RWPE2 (cell line): ENCODE measurements around the gene SUPT5H.

ENCODE experiments used
- ATAC-seq: fragments of 200-7000 bp; cut with Tn5 transposase; 3 replicates; pipeline ENCODE4 v1.9.1; 2021; ENCODE audit warnings: low read depth
- DNase-seq: peaks from one replicate; pipeline ENCODE4 v3.0.0-alpha.2; 2020; ENCODE audit warnings: low spot score
- H3K27ac ChIP-seq: fragments of 450-650 bp; 2 replicates; pipeline ENCODE4 v1.5.1; 2017; ENCODE audit warnings: mild to moderate bottlenecking; ENCODE audit not compliant: poor library complexity, severe bottlenecking
- H3K27me3 ChIP-seq: fragments of 250-450 bp; sonication (Bioruptor Pico); 2 replicates; pipeline ENCODE4 v1.5.1; 2021; ENCODE audit warnings: mild to moderate bottlenecking, moderate library complexity; ENCODE audit not compliant: insufficient read depth, poor library complexity, severe bottlenecking
- H3K36me3 ChIP-seq: fragments of 250-450 bp; sonication (Bioruptor Pico); 2 replicates; pipeline ENCODE4 v1.5.1; 2020; ENCODE audit warnings: low read depth, mild to moderate bottlenecking, moderate library complexity
- H3K4me1 ChIP-seq: fragments of 250-450 bp; sonication (Bioruptor Pico); 2 replicates; pipeline ENCODE4 v1.5.1; 2021; ENCODE audit warnings: mild to moderate bottlenecking, moderate library complexity; ENCODE audit not compliant: insufficient read depth, poor library complexity, severe bottlenecking
- H3K4me3 ChIP-seq: fragments of 250-450 bp; sonication (Bioruptor Pico); 2 replicates; pipeline ENCODE4 v1.5.1; 2021; ENCODE audit warnings: mild to moderate bottlenecking, moderate library complexity; ENCODE audit not compliant: severe bottlenecking
- H3K9me3 ChIP-seq: fragments of 250-450 bp; sonication (Bioruptor Pico); 2 replicates; pipeline ENCODE4 v1.5.1; 2021; ENCODE audit warnings: mild to moderate bottlenecking, moderate library complexity; ENCODE audit not compliant: severe bottlenecking
- TF ChIP-seq, protein P1 (sequence below): fragments of 450-650 bp; IDR thresholded peaks from one replicate; pipeline ENCODE4 v1.5.1; 2017; ENCODE audit warnings: mild to moderate bottlenecking, moderate library complexity; ENCODE audit not compliant: poor library complexity, severe bottlenecking

SUPT5H gene

DNA sequence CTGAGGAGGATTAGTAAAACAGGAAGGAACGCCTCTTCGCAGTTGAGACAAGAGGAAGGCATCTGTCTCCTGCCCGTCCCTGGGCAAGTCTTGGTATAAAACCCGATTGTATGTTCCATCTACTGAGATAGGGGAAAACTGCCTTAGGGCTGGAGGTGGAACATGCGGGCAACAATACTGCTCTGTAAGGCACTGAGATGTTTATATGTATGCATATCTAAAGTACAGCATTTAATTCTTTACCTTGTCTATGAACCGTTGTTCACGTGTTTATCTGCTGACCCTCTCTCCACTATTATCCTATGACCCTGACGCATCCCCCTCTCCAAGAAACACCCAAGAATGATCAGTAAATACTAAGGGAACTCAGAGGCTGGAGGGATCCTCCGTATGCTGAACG lies 34.5 kb downstream of the SUPT5H start:
- Histone ChIP-seq H3K4me3 (peak overlapping the region; percentile 76), H3K9me3 (no peaks in the 10 kb centered on the region), H3K36me3 (peaks cover 33% of the 10 kb centered on the region), H3K27ac (peak overlapping the region; percentile 56), H3K27me3 (no peaks in the 10 kb centered on the region), H3K4me1 (no peaks in the 10 kb centered on the region)
- no peak for ATAC-seq
- no peak for DNase-seq
- TF ChIP-seq, protein P1, sequence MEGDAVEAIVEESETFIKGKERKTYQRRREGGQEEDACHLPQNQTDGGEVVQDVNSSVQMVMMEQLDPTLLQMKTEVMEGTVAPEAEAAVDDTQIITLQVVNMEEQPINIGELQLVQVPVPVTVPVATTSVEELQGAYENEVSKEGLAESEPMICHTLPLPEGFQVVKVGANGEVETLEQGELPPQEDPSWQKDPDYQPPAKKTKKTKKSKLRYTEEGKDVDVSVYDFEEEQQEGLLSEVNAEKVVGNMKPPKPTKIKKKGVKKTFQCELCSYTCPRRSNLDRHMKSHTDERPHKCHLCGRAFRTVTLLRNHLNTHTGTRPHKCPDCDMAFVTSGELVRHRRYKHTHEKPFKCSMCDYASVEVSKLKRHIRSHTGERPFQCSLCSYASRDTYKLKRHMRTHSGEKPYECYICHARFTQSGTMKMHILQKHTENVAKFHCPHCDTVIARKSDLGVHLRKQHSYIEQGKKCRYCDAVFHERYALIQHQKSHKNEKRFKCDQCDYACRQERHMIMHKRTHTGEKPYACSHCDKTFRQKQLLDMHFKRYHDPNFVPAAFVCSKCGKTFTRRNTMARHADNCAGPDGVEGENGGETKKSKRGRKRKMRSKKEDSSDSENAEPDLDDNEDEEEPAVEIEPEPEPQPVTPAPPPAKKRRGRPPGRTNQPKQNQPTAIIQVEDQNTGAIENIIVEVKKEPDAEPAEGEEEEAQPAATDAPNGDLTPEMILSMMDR, result no peak

DNA sequence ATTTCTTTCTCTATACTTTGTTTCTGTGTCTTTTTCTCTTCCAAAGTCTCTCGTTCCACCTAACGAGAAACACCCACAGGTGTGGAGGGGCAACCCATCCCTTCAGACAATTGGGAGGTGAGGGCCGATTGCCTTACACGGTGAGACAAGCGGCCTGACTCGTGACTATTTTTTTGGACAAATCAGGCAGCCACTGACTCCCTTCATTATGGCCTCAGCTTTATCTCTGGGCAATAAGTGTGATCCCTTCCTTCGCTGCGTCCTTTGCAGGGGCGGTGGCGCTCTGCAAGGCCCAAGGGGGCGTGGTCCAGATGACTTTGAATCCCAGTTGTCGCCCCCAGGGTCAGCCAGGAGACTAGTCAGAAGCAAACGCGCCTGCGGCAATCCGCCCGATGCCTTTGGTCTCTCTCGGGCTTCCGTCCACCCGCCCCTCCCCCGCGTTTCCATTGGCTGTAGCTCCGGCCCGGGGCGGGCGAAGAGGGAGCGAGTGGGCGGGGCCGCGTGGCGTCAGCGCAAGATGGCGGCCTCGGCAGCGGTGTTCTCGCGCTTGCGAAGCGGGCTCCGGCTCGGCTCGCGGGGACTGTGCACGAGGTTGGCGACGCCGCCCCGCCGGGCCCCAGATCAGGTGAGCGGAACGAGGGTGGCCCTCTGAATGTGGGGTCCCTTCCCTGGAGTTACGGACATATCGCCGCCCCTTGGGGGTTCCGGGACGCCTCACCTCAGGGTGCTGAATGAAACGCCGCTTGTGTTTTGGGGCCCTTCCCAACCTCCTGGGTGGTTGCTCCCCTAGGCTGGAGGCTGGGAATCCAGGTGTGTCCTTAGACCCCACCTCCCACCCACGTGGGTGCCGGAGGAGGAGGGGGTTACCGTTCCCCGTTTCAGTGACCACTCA lies 35.2 kb downstream of the SUPT5H start, which contains the start of gene TIMM50:
TIMM50 (plus strand) TSS at position 502 of the 892 bp plus-strand sequence; CDS start at position 518, 16 bp downstream.
- Histone ChIP-seq H3K27ac (peak within 1 kb of the TSS; percentile 56), H3K36me3 (peaks cover 38% of the 10 kb centered on the region), H3K4me3 (peak within 1 kb of the TSS; percentile 76), H3K27me3 (no peaks in the 10 kb centered on the region), H3K9me3 (no peaks in the 10 kb centered on the region), H3K4me1 (no peaks in the 10 kb centered on the region)
- DNase-seq (peak; percentile 98), ATAC-seq (peak; percentile 91)
- TF ChIP-seq, protein P1, result no peak

DNA sequence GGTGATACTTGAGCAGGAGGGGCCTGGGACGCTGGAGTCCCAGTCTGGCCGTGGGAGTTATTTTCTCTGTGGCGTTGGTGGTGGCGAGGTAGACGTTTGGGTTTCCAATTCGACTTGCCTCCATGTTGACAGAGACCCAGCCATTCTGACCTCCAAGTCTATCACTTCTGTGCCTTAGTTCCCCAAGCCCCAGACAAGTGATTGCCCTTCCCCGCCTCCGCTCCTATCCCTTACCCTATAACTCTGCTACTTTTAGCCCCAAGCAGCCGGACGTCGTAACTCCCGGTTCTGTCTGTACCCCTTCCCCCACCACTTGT lies 35.8 kb downstream of the SUPT5H start:
- Histone ChIP-seq H3K4me3 (peak overlapping the region; percentile 76), H3K36me3 (peaks cover 38% of the 10 kb centered on the region), H3K9me3 (no peaks in the 10 kb centered on the region), H3K27me3 (no peaks in the 10 kb centered on the region), H3K27ac (peak overlapping the region; percentile 56), H3K4me1 (no peaks in the 10 kb centered on the region)
- ATAC-seq (0 out of 3 replicates have a peak, but pooled peaks have one; percentile 4), DNase-seq (no peak)
- TF ChIP-seq, protein P1, result no peak

DNA sequence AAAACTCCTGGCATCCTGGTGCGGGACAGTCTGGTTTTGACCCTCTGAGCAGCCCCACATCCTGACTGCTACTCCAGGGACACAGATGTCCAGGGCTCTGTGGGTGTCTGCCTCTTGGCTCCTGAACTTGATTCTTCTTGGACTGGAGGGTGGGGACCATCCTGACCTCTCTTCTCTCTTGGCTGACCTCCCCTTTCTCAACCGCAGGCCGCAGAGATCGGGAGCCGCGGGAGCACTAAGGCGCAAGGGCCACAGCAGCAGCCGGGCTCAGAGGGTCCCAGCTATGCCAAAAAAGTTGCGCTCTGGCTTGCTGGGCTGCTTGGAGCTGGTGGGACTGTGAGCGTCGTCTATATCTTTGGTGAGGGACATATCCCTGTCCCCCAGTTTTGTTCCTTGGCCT lies 36.3 kb downstream of the SUPT5H start:
- peak overlapping the region; percentile 76 for H3K4me3 ChIP-seq
- DNase-seq, result no peak
- H3K9me3 ChIP-seq, result no peaks in the 10 kb centered on the region
- TF ChIP-seq, protein P1, result no peak
- H3K36me3 ChIP-seq, result peaks cover 38% of the 10 kb centered on the region
- ATAC-seq, result no peak
- no peaks in the 10 kb centered on the region for H3K27me3 ChIP-seq
- H3K27ac ChIP-seq, result peak overlapping the region; percentile 56
- H3K4me1 ChIP-seq, result no peaks in the 10 kb centered on the region

DNA sequence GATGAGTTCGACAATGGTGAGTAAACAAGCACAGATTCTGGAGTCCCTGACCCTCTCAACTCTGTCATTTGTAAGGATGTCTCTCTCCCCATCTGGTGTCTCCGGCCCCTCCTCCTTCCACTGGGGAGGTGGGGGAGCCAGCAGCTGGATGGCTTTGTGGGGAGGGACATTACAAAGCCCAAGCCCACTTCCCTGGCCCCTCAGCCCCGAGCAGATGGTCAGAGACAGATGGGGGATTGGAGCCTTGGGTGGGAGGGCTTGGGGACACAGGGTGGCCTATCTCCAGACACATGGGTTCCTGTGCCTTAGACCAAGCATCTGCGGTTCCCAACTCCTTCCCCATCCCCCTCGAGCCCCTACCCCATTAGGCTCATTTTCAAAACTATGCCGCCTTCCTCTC lies 37.8 kb downstream of the SUPT5H start:
- no peaks in the 10 kb centered on the region for H3K4me1 ChIP-seq
- H3K36me3 ChIP-seq, result peaks cover 44% of the 10 kb centered on the region
- ATAC-seq (no peak), DNase-seq (no peak)
- H3K27me3 ChIP-seq, result no peaks in the 10 kb centered on the region
- no peak overlapping the region for H3K27ac ChIP-seq
- H3K9me3 ChIP-seq, result no peaks in the 10 kb centered on the region
- TF ChIP-seq, protein P1, result no peak
- H3K4me3 ChIP-seq, result no peak overlapping the region
